NCI-H2029 (cell line): ENCODE results near the gene GSK3B.

Source experiments
- DNase-seq: peaks from one replicate; lab custom pipeline; 2025; lab: John Stamatoyannopoulos, UW

Gene GSK3B

DNA sequence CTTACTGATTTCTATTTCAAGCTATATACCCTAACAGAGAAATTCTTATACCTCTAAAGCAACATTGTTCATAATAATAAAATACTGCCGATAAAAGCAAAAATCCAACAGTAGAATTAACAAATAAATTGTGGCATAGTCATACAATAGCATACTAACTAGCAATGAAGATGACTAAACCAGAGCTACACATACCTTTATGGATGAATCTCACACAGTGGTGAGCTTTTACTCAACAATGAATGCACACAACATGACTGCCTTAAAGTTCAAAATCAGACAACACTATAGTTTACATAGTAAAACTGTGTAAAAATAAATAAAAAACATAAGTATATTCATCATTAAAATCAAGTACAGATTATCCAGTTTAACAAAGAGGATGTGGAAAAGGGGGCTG lies 213.3 kb downstream of the GSK3B start:
- no peak for DNase-seq

GRCh38 chr3:119873646-119874045 lies 220.6 kb downstream of the GSK3B start:
- no peak for DNase-seq

DNA sequence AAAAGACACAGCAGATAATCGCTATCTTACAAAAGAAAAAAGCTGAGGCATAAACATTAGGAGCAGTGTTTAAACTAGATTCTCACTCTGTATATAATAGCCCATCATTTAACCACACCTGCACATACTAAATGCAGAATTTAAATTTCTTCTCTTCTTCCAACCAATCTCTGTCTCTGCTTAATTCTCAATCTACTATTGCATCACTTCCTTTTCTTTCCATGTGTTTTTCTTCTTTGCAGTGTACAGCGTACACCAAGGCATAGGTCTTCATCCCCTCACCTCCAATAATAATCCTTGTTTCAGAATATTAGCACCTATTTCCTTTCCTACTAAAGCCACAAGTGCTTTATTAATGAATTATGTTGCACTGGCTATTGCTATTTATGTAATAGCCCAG lies 221.5 kb downstream of the GSK3B start:
- DNase-seq: no peak

GRCh38 chr3:119871571-119871970 lies 222.7 kb downstream of the GSK3B start:
- no peak for DNase-seq

DNA sequence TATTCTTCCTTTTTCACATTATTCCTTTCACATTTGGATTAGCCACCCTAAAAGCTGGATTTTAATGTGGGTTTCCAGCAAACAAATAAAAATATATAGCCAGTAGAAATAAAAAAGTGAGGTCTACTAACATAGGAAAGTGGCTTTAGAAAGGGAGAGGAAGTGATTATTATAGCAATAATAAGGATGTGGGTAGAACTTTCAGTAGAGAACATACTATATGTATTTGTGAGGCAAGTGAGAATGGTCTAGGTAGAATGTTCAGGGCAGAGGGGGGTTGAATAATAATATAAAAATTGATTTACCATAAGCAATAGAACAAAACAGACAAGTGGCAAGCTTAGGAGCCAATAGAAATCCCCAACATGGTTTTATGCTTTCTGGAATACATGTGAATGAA lies 223.7 kb downstream of the GSK3B start:
- no peak for DNase-seq

DNA sequence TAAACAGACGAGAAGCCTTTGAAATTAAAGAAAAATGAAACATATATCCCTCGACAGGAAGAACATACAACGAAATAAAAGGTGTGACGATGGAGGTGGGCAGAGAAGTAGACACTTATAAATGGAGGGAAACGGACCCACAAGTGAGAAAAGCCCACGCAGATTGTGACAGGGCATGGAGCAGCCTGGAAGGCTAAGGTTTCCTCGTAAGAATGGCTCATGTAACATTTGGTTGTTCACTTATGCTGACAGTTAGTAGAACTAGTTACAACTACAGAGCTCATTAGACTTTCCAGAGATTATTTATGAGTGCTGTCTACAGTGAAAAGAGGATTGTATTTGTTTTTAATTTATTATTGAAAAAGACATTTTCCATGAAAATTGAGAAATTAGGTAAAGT lies 229.8 kb downstream of the GSK3B start:
- DNase-seq: no peak

GRCh38 chr3:119862616-119863015 lies 231.6 kb downstream of the GSK3B start:
- no peak for DNase-seq

- no peak for DNase-seq
Measured at GRCh38 chr3:119861681-119862080, 232.6 kb downstream of the GSK3B start.

DNA sequence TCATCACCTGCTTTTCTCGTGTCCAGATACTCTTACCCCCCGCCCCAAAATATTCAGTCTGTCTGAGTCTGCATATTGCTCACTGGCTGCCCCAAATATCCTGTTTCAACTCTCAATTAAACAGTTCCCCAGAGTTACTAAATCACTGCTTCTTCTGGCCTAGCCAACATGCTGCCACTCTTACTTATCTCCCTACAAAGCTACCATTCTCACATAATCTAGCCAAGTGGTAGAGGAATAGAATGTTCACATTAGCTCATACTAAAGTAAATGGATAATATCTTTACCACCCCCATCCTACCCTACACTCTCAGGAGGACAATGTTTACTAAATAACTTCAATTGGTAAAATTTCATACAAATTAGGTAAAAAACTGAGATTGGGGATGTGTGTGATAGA lies 234.5 kb downstream of the GSK3B start:
- no peak for DNase-seq

GRCh38 chr3:119858957-119859356 lies 235.3 kb downstream of the GSK3B start:
- no peak for DNase-seq

- no peak for DNase-seq
Measured at GRCh38 chr3:119856695-119857094, 237.6 kb downstream of the GSK3B start.

DNA sequence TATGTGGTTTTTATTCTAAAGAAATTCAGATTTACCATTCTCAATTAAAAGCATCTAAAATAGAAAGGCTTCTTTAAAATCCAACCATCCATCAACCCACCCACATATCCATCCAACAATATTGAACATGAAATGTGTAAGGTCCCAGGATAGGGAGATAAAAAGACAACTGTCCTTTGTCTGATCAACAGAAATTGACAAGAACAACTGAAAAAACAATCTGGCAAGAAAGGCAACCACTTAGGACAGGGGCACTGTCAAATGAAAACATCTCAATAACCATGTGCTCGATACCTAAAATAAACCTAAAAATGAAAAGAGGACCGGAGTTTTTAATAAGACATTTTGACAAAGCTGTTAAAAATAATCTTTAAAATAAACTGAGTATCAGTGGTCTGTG lies 245.1 kb downstream of the GSK3B start:
- no peak for DNase-seq

- no peak for DNase-seq
Measured at GRCh38 chr3:119841808-119842471, 252.3 kb downstream of the GSK3B start.

GRCh38 chr3:119835556-119835955 lies 258.7 kb downstream of the GSK3B start:
- no peak for DNase-seq

- no peak for DNase-seq
Measured at GRCh38 chr3:119834754-119835370, 259.4 kb downstream of the GSK3B start.

DNA sequence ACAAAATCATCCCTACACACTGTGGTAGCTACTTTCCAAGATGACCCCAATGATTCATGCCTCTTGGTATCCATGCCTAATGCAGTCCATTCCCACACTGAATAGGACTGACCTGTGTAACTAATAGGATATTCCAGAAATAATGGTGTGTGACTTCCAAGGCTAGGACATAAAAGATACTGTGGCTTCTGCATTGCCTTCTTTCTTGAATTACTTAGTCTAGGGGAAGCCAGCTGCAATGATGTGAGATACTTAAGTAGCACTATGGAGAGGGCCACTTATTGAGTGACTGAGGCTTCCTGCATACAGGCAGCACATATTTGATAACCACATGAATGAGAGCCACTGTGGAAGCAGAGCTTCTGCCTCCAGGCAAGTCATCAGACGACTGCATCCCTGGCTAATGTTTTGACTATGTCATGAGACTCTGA lies 262.3 kb downstream of the GSK3B start:
- DNase-seq: no peak

- no peak for DNase-seq
Measured at GRCh38 chr3:119831022-119831421, 263.2 kb downstream of the GSK3B start.

DNA sequence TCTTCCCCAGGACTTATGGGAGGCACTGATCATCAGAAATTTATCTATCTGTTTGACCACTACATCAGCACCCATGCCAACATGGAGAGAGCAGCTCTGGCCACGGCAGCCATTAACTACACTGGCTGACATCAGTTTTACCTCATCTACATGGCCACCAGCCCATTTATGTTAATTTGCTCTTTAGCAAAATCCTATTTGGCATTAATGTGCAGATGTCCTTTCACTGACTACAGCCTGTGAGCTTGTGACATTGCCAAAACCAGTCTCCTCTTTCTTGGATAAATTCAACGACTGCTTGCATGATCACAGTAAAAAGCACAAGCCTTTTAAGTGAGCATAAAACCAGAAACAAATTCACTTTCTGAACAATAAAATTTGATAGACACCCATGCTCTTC lies 264.8 kb downstream of the GSK3B start:
- no peak for DNase-seq

- no peak for DNase-seq
Measured at GRCh38 chr3:119826711-119827608, 267.3 kb downstream of the GSK3B start.

DNA sequence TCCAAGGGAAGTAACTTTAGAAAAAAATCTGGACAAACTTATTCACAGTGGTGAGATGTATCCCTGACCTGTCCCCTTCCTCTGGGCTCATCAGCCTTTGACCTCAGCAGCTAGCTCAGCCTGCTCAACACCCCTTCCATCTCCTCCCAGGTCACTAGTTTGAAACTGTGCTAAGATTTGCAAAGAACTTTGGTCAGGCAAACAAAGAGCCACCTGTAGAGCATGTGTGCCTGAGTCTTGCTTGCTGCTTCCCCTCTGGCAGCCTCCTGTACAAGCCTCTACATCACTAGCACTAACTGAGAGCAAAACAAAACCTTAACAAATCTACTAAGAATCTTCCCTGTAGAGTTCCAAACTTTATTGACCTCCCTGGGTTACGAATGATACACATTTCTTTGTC lies 268.4 kb downstream of the GSK3B start:
- DNase-seq: no peak

GRCh38 chr3:119819806-119820205 lies 274.4 kb downstream of the GSK3B start:
- DNase-seq: no peak

GRCh38 chr3:119818937-119819336 lies 275.3 kb downstream of the GSK3B start:
- DNase-seq: no peak
